ENCODE measurements around the gene WDR19.
"Not testable (repeated sequence)": the region's sequence is repeated elsewhere in the genome, so short reads cannot be mapped to it uniquely, and the experiment has no call there.

The WDR19 gene

DNA sequence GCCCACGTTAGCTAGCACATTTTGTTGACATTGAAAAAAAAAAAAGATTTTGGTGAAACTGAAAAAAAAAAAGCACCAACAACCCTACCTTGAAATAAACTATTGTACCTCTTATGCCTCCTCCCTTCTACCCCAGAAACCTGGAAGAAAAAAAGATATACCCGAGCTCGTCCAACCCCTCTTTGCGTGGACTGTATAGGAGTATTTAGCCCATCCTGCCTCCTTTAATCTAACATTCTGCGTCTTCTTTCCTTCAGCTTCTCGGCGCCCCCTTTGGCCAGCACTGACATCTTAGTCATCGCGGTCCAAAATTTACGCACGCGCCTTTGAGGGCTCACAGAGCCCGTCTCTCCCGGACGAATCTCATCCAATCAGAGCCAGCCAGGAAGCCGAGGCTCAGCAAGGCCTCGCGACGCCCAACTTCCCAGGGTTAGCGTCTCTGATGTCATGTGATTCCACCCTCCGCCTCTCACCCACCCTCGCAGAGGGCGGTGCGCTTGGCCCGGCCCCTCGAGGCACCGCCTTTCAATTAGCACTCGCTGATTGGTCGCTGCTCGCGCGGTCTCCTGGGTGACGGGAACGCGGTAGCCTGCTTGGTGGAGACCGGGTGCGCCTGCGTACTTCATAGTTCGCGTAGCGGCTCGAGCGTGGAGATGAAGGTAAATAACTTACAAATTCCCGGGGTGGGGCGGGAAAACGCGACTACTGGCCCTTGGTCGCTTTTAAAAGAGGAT lies at the start of gene WDR19:
TSS of gene WDR19 (plus strand) at position 625 of the 734 bp plus-strand sequence. CDS start at position 654, 29 bp downstream.
- Histone ChIP-seq H3K4me3 (ENCODE audit: low read depth, low read length) (peak within 1 kb of the TSS; percentile 89), H2AFZ (ENCODE audit: low read length, unreplicated experiment) (peak within 1 kb of the TSS; percentile 97), H3K79me2 (ENCODE audit: control insufficient read depth, insufficient read depth, low read length, unreplicated experiment) (no peaks in the 10 kb centered on the region), H3K27ac (ENCODE audit: low read depth, low read length) (peak within 1 kb of the TSS; percentile 13; the same call in 1 of the 2 replicates), H3K36me3 (ENCODE audit: insufficient read depth, low read length) (no peaks in the 10 kb centered on the region), H3K4me1 (ENCODE audit: control insufficient read depth, insufficient read depth, low read length, unreplicated experiment) (peaks cover 5% of the 10 kb centered on the region), H3K27me3 (ENCODE audit: insufficient read depth, low read length) (no peaks in the 10 kb centered on the region)

DNA sequence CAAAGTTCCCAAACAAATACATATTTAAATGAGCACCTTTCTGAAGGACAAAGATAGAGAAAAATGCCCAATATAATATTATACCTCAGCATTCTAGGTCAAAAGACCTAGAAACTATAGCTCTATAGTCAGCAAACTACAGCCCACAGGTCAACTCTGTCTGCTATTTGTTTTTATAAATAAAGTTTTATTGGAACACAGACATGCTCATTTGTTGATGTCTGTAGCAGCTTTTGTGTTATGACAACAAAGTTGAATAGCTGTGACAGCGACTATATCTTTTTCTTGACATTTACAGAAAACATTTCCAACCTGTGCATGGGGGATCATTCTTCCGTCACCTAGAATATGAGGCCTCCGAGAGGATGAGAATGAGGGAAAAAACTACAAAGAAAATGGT lies 48.7 kb upstream of the WDR19 start:
- Histone ChIP-seq H3K27ac (ENCODE audit: low read depth, low read length) (no peak overlapping the region), H3K27me3 (ENCODE audit: insufficient read depth, low read length) (no peaks in the 10 kb centered on the region), H3K36me3 (ENCODE audit: insufficient read depth, low read length) (no peaks in the 10 kb centered on the region), H3K4me1 (ENCODE audit: control insufficient read depth, insufficient read depth, low read length, unreplicated experiment) (no peaks in the 10 kb centered on the region), H2AFZ (ENCODE audit: low read length, unreplicated experiment) (no peak overlapping the region), H3K4me3 (ENCODE audit: low read depth, low read length) (no peak overlapping the region), H3K79me2 (ENCODE audit: control insufficient read depth, insufficient read depth, low read length, unreplicated experiment) (no peaks in the 10 kb centered on the region)

DNA sequence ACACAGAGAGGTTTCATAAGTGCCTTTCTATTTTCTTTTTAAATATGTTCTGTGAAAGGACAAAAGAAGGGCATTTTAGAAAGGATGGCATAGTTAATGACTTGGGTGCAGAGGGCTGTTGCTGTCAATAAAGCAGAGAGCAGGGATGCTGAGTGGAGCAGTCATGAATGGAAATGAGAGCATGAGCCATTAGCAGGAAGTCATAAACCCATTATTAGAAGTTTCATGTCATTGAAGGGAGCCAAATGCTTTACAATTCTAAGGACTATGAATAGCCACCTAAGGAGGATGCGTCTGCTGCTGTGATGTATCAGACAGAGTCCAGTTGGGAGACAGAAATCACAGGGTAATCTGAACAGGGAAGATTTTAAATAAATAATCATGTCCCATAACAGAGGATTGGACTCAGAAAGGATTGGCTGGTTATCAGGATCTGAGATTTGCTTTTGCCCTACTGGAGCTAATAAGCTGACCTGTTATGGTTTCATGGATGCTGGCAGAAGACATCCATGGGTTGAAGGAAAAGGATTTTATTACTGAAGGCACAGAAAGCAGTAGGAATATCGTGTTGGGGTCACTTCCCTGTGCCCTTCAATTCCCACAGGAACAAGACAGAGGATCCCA lies 47.5 kb upstream of the WDR19 start:
- no peak overlapping the region for H3K4me3 ChIP-seq (ENCODE audit: low read depth, low read length)
- no peak overlapping the region for H3K27ac ChIP-seq (ENCODE audit: low read depth, low read length)
- H3K27me3 ChIP-seq (ENCODE audit: insufficient read depth, low read length) = no peaks in the 10 kb centered on the region
- no peaks in the 10 kb centered on the region for H3K36me3 ChIP-seq (ENCODE audit: insufficient read depth, low read length)
- peak overlapping the region; percentile 88 for H2AFZ ChIP-seq (ENCODE audit: low read length, unreplicated experiment)
- no peaks in the 10 kb centered on the region for H3K4me1 ChIP-seq (ENCODE audit: control insufficient read depth, insufficient read depth, low read length, unreplicated experiment)
- H3K79me2 ChIP-seq (ENCODE audit: control insufficient read depth, insufficient read depth, low read length, unreplicated experiment) = no peaks in the 10 kb centered on the region

DNA sequence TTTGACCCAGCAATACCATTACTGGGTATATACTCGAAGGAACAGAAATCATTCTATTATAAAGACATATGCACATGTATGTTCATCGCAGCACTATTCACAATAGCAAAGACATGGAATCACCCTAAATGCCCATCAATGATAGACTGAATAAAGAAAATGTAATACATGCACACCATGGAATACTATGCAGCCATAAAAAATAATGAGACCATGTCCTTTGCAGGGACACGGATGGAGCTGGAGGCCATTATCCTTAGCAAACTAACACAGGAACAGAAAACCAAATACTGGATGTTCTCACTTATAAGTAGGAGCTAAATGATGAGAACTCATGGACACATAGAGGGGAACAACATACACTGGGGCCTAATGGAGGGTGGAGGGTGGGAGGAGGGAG lies 44.1 kb upstream of the WDR19 start:
- H3K79me2 ChIP-seq (ENCODE audit: control insufficient read depth, insufficient read depth, low read length, unreplicated experiment); H3K27ac ChIP-seq (ENCODE audit: low read depth, low read length); H3K4me1 ChIP-seq (ENCODE audit: control insufficient read depth, insufficient read depth, low read length, unreplicated experiment); H3K4me3 ChIP-seq (ENCODE audit: low read depth, low read length); H3K36me3 ChIP-seq (ENCODE audit: insufficient read depth, low read length); H2AFZ ChIP-seq (ENCODE audit: low read length, unreplicated experiment); H3K27me3 ChIP-seq (ENCODE audit: insufficient read depth, low read length): not testable (repeated sequence)

DNA sequence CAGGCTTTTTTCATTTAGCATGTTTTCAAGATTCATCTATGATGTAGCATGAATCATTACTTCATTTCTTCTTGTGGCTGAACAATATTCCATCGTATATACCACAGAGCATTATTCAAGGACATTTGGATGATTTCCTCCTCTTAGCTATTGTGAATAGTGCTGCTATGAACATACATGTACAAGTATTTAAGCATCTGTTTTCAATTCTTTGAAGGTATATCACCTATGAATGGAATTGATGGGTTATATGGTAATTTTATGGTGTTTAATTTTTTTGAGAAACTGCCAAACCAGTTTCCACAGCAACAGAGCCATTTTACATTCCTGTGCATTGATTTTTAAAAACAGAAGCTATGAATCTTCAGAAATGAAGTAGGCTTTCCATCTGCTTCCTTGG lies 36.1 kb upstream of the WDR19 start:
- H3K36me3 ChIP-seq (ENCODE audit: insufficient read depth, low read length) = no peaks in the 10 kb centered on the region
- H3K27ac ChIP-seq (ENCODE audit: low read depth, low read length) = no peak overlapping the region
- H2AFZ ChIP-seq (ENCODE audit: low read length, unreplicated experiment) = no peak overlapping the region
- H3K4me3 ChIP-seq (ENCODE audit: low read depth, low read length) = no peak overlapping the region
- no peaks in the 10 kb centered on the region for H3K27me3 ChIP-seq (ENCODE audit: insufficient read depth, low read length)
- no peaks in the 10 kb centered on the region for H3K4me1 ChIP-seq (ENCODE audit: control insufficient read depth, insufficient read depth, low read length, unreplicated experiment)
- H3K79me2 ChIP-seq (ENCODE audit: control insufficient read depth, insufficient read depth, low read length, unreplicated experiment) = no peaks in the 10 kb centered on the region

DNA sequence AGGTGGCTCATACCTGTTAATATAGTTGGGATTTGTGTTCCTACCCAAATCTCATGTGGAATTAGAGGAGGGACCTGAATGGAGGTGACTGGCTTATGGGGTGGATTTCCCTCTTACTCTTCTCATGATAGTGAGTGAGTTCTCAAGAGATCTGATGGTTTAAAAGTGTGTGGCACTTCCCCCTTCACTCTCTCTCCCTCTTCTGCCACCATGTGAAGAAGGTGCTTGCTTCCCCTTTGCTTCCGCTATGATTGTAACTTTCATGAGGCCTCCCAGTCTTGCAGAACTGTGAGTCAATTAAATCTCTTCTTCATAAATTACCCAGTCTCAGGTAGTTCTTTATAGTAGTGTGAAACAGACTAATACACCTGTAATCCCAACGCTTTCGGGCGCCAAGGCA lies 28.3 kb upstream of the WDR19 start:
- Histone ChIP-seq H3K27me3 (ENCODE audit: insufficient read depth, low read length) (no peaks in the 10 kb centered on the region), H3K4me3 (ENCODE audit: low read depth, low read length) (no peak overlapping the region), H2AFZ (ENCODE audit: low read length, unreplicated experiment) (no peak overlapping the region), H3K79me2 (ENCODE audit: control insufficient read depth, insufficient read depth, low read length, unreplicated experiment) (no peaks in the 10 kb centered on the region), H3K36me3 (ENCODE audit: insufficient read depth, low read length) (no peaks in the 10 kb centered on the region), H3K4me1 (ENCODE audit: control insufficient read depth, insufficient read depth, low read length, unreplicated experiment) (no peaks in the 10 kb centered on the region), H3K27ac (ENCODE audit: low read depth, low read length) (no peak overlapping the region)

DNA sequence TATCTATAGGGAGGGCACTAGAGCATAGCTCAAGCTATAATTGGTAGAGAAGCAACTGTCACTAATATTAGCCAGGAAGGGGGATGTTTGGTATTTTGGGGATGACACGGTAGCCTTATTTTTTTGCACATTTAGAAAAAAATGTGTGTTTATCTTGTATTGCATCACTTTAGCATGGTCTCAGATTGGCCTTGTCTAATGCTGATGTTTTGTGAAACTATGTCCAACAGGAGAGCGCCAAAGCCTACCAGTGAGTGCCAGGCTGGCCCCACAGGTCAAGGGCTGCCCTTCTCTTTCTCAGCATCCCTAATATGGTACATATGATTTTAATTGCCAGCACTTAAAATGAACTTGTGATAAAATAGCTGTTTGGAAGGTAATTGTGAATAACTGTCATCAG lies 24.8 kb upstream of the WDR19 start:
- H3K79me2 ChIP-seq (ENCODE audit: control insufficient read depth, insufficient read depth, low read length, unreplicated experiment) = no peaks in the 10 kb centered on the region
- no peak overlapping the region for H2AFZ ChIP-seq (ENCODE audit: low read length, unreplicated experiment)
- no peaks in the 10 kb centered on the region for H3K36me3 ChIP-seq (ENCODE audit: insufficient read depth, low read length)
- H3K4me1 ChIP-seq (ENCODE audit: control insufficient read depth, insufficient read depth, low read length, unreplicated experiment) = no peaks in the 10 kb centered on the region
- H3K27me3 ChIP-seq (ENCODE audit: insufficient read depth, low read length) = no peaks in the 10 kb centered on the region
- no peak overlapping the region for H3K27ac ChIP-seq (ENCODE audit: low read depth, low read length)
- H3K4me3 ChIP-seq (ENCODE audit: low read depth, low read length) = no peak overlapping the region

DNA sequence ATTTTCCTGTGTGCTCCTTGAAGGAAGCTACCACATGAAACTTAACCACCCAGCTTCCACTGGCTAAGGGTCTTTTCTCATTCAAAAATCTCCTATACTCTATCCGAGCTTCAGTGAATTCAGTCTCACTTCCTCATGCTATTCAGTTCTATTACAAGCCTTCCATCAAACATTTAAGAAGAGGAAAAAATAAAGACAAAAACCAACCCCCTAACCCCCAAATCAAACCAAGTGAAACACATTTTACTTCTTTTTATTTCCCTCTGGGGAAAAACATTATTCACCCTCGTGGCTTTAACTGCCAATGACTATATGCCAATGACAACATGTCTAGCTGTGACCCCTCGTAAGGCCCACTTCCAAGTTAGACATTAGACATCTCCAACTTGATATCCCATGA lies 16.2 kb upstream of the WDR19 start:
- Histone ChIP-seq H3K27me3 (ENCODE audit: insufficient read depth, low read length) (no peaks in the 10 kb centered on the region), H3K4me1 (ENCODE audit: control insufficient read depth, insufficient read depth, low read length, unreplicated experiment) (no peaks in the 10 kb centered on the region), H3K27ac (ENCODE audit: low read depth, low read length) (no peak overlapping the region), H3K36me3 (ENCODE audit: insufficient read depth, low read length) (no peaks in the 10 kb centered on the region), H3K4me3 (ENCODE audit: low read depth, low read length) (no peak overlapping the region), H3K79me2 (ENCODE audit: control insufficient read depth, insufficient read depth, low read length, unreplicated experiment) (no peaks in the 10 kb centered on the region), H2AFZ (ENCODE audit: low read length, unreplicated experiment) (no peak overlapping the region)

DNA sequence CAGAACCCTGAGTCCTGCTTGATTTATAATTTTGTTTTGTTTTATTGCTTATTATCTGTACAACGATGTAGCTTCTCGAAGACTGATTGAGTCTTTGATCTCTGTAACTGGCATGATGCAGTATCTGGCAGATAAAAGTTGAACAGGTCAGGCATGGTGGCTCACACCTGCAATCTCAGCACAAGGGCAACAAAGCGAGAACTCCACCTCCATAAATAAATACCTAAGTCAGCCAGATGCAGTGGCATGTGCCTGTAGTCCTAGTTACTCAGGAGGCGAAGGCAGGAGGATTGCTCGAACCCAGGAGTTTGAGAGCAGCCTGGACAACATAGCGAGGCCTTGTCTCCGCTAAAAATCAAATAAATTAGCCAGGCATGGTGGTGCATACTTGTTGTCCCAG lies 15.7 kb upstream of the WDR19 start:
- Histone ChIP-seq H3K36me3 (ENCODE audit: insufficient read depth, low read length) (no peaks in the 10 kb centered on the region), H3K27ac (ENCODE audit: low read depth, low read length) (no peak overlapping the region), H3K79me2 (ENCODE audit: control insufficient read depth, insufficient read depth, low read length, unreplicated experiment) (no peaks in the 10 kb centered on the region), H3K4me3 (ENCODE audit: low read depth, low read length) (no peak overlapping the region), H3K27me3 (ENCODE audit: insufficient read depth, low read length) (no peaks in the 10 kb centered on the region), H2AFZ (ENCODE audit: low read length, unreplicated experiment) (no peak overlapping the region), H3K4me1 (ENCODE audit: control insufficient read depth, insufficient read depth, low read length, unreplicated experiment) (no peaks in the 10 kb centered on the region)

DNA sequence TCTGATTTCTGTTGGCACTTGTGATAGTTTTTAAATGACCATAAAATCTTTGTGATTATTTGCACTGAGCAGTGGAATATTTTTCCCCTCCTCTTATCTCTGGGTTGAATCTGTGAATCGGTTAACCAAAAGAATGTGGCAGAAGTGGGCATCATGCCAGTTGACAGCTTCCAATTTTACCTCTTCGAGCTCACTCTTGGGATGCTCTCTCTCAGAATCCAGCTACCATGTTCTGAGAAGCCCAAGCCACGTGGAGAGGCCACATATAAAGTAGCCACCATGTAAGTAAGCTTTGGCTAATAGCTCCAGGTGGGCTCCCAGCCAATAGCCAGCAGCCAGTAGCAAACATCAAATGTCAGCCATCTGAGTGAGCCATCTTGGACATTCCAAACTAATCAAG lies 12.9 kb upstream of the WDR19 start:
- Histone ChIP-seq H3K27ac (ENCODE audit: low read depth, low read length) (no peak overlapping the region), H2AFZ (ENCODE audit: low read length, unreplicated experiment) (no peak overlapping the region)

DNA sequence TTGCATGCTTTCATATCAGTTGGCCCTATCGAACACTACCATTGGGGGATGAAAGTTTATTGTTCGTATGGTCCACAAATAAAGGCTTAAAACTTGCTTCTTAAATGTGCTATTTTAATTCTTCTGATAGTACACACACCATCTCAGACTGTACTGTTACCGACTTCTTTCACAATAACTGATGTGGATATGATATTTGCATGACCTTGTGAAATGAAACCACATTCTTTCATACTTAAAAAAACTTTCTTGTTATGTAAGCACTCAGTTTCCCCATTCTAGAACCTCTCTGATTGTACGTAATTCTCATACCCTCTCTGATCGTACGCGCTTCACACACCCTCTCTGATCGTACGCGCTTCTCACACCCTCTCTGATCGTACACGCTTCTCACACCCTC lies 12.0 kb upstream of the WDR19 start:
- Histone ChIP-seq H3K4me3 (ENCODE audit: low read depth, low read length) (no peak overlapping the region), H2AFZ (ENCODE audit: low read length, unreplicated experiment) (no peak overlapping the region), H3K27me3 (ENCODE audit: insufficient read depth, low read length) (no peaks in the 10 kb centered on the region), H3K27ac (ENCODE audit: low read depth, low read length) (no peak overlapping the region), H3K4me1 (ENCODE audit: control insufficient read depth, insufficient read depth, low read length, unreplicated experiment) (no peaks in the 10 kb centered on the region), H3K36me3 (ENCODE audit: insufficient read depth, low read length) (no peaks in the 10 kb centered on the region), H3K79me2 (ENCODE audit: control insufficient read depth, insufficient read depth, low read length, unreplicated experiment) (no peaks in the 10 kb centered on the region)

More for the DNA sequence above, 12.9 kb upstream of the WDR19 start:
- Histone ChIP-seq H3K36me3 (ENCODE audit: insufficient read depth, low read length) (no peaks in the 10 kb centered on the region), H3K79me2 (ENCODE audit: control insufficient read depth, insufficient read depth, low read length, unreplicated experiment) (no peaks in the 10 kb centered on the region), H3K27me3 (ENCODE audit: insufficient read depth, low read length) (no peaks in the 10 kb centered on the region), H3K4me1 (ENCODE audit: control insufficient read depth, insufficient read depth, low read length, unreplicated experiment) (no peaks in the 10 kb centered on the region), H3K4me3 (ENCODE audit: low read depth, low read length) (no peak overlapping the region)

Measured in ACC112 (cell line).